Neural cell (in vitro differentiated cells): ENCODE data around the gene INSR. TPM values are rescaled to one million over a fixed set of nuclear protein-coding genes. Genes with fewer than 3 reads are reported as not detected.

Experiments used
- H2AFZ ChIP-seq: fragments of 200-600, 300-800 bp; sonication (generic), shearing (Covaris generic); 2 replicates; pipeline ENCODE4 v1.6.0; 2014; ENCODE audit warnings: low read depth, mild to moderate bottlenecking, antibody characterized with exemption, low read length, moderate library complexity
- H3F3A ChIP-seq: fragments of 200-600 bp; shearing (Covaris generic); 2 replicates; pipeline ENCODE4 v1.6.1; 2016; ENCODE audit warnings: mild to moderate bottlenecking, moderate library complexity, mixed read lengths, antibody characterized with exemption, low read length; ENCODE audit not compliant: insufficient read depth, poor library complexity, severe bottlenecking
- H3K27ac ChIP-seq: fragments of 200-600, 300-800 bp; sonication (generic), shearing (Covaris generic); 2 replicates; pipeline ENCODE4 v1.5.1; 2014; ENCODE audit warnings: mild to moderate bottlenecking, low read length, moderate library complexity
- H3K27me3 ChIP-seq: fragments of 300-800, 200-600 bp; sonication (generic), shearing (Covaris generic); 2 replicates; pipeline ENCODE4 v1.6.0; 2014; ENCODE audit warnings: mild to moderate bottlenecking, low read depth, low read length, moderate library complexity; ENCODE audit not compliant: insufficient read depth
- H3K36me3 ChIP-seq: fragments of 300-800, 200-600 bp; sonication (generic), shearing (Covaris generic); 2 replicates; pipeline ENCODE4 v1.5.1; 2014; ENCODE audit warnings: mild to moderate bottlenecking, antibody characterized with exemption, low read length, moderate library complexity; ENCODE audit not compliant: insufficient read depth
- H3K4me2 ChIP-seq: fragments of 300-800, 200-600 bp; sonication (generic), shearing (Covaris generic); 2 replicates; pipeline ENCODE4 v1.6.0; 2014; ENCODE audit warnings: mild to moderate bottlenecking, low read length
- H3K4me3 ChIP-seq: fragments of 300-800, 200-600 bp; sonication (generic), shearing (Covaris generic); 2 replicates; pipeline ENCODE4 v1.5.1; 2014; ENCODE audit warnings: mild to moderate bottlenecking, low read length, moderate library complexity
- H3K79me2 ChIP-seq: fragments of 200-600 bp; shearing (Covaris generic); replicated peaks from 2 replicates; pipeline ENCODE4 v1.6.0; 2014; ENCODE audit warnings: mild to moderate bottlenecking, low read length, moderate library complexity; ENCODE audit not compliant: insufficient read depth
- H3K9ac ChIP-seq: fragments of 300-800, 200-600 bp; sonication (generic), shearing (Covaris generic); 2 replicates; pipeline ENCODE4 v1.6.1; 2016; ENCODE audit warnings: mild to moderate bottlenecking, low read length, mixed read lengths
- H3K9me2 ChIP-seq: fragments of 200-600 bp; shearing (Covaris generic); 2 replicates; pipeline ENCODE4 v1.6.1; 2016; ENCODE audit warnings: mild to moderate bottlenecking, low read length, mixed read lengths; ENCODE audit not compliant: insufficient read depth
- H3K9me3 ChIP-seq: fragments of 200-600, 300-800 bp; sonication (generic), shearing (Covaris generic); 2 replicates; pipeline ENCODE4 v1.6.1; 2016; ENCODE audit warnings: mild to moderate bottlenecking, mixed run types, low read length, moderate library complexity, mixed read lengths
- H4K20me1 ChIP-seq: fragments of 200-600 bp; shearing (Covaris generic); 2 replicates; pipeline ENCODE4 v1.6.1; 2016; ENCODE audit warnings: mild to moderate bottlenecking, mixed run types; ENCODE audit not compliant: insufficient read depth
- CTCF ChIP-seq: fragments of 450-650 bp; IDR thresholded peaks from 2 replicates; pipeline ENCODE4 v1.5.1; 2014; ENCODE audit warnings: antibody characterized with exemption, mild to moderate bottlenecking, moderate library complexity; ENCODE audit not compliant: poor library complexity, severe bottlenecking
- EP300 ChIP-seq: fragments of 450-650 bp; conservative IDR thresholded peaks from 2 replicates; pipeline ENCODE4 v1.6.1; 2014; ENCODE audit warnings: antibody characterized with exemption, mild to moderate bottlenecking, moderate library complexity; ENCODE audit not compliant: poor library complexity, severe bottlenecking
- EZH2 ChIP-seq: fragments of 200-600, 300-800 bp; shearing (Covaris generic), sonication (generic); IDR thresholded peaks from 2 replicates; pipeline ENCODE4 v1.6.1; 2014; ENCODE audit warnings: antibody characterized with exemption, low read length, borderline replicate concordance, mild to moderate bottlenecking; ENCODE audit not compliant: insufficient read depth, poor library complexity, severe bottlenecking
- MXI1 ChIP-seq: fragments of 450-650 bp; conservative IDR thresholded peaks from 2 replicates; pipeline ENCODE4 v1.6.1; 2014; ENCODE audit warnings: antibody characterized with exemption, mild to moderate bottlenecking; ENCODE audit not compliant: poor library complexity, severe bottlenecking
- POLR2AphosphoS5 ChIP-seq: IDR thresholded peaks from 2 replicates; pipeline ENCODE4 v1.6.1; 2012
- RAD21 ChIP-seq: fragments of 450-650 bp; conservative IDR thresholded peaks from 2 replicates; pipeline ENCODE4 v1.6.1; 2014; ENCODE audit warnings: antibody characterized with exemption, mild to moderate bottlenecking, moderate library complexity
- SMC3 ChIP-seq: fragments of 450-650 bp; conservative IDR thresholded peaks from 2 replicates; pipeline ENCODE4 v1.6.1; 2014; ENCODE audit warnings: antibody characterized with exemption, mild to moderate bottlenecking, moderate library complexity; ENCODE audit not compliant: poor library complexity
- TAF1 ChIP-seq: IDR thresholded peaks from 2 replicates; pipeline ENCODE4 v1.6.1; 2012; ENCODE audit warnings: low read depth
- polyA plus RNA-seq: library from polyadenylated mRNA; depleted of rRNA; stranded (reverse); fragments of >200 nt; gene quantifications from 2 replicates; pipeline ENCODE4 v1.2.3, GENCODE V29; 2014
- TF ChIP-seq, protein P1 (sequence below): IDR thresholded peaks from 2 replicates; pipeline ENCODE4 v1.6.1; 2012; ENCODE audit warnings: borderline replicate concordance

Gene INSR
- polyA plus RNA-seq, 1 donor from 2014 or later: 16.0 TPM

DNA sequence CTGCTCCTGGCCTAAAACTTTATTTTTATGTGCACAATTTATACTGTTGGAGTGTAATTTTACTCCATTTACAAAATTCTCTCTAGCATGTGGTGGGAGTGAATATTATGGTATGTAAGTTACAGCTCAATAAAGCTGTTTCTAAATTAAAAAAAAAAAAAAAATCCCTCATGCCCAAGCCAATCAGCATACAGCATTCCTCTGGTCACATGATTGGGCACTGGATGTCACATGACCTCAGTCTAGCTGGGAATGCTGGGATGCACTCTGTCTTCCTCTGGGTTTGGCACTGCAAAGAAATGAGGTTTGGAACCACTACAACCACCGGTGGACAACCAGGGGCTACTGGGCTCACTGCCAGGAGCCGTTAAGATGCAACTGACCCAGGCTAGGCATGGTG lies 157.1 kb downstream of the INSR start:
- no peak overlapping the region for H3K9ac ChIP-seq
- H3K9me3 ChIP-seq: peaks cover 6% of the 10 kb centered on the region
- H3K36me3 ChIP-seq: peaks cover 12% of the 10 kb centered on the region
- no peaks in the 10 kb centered on the region for H3F3A ChIP-seq
- no peak overlapping the region for H3K27ac ChIP-seq
- H3K4me2 ChIP-seq: no peak overlapping the region
- TF ChIP-seq POLR2AphosphoS5 (no peak), MXI1 (no peak), SMC3 (no peak), EP300 (no peak), TAF1 (no peak), EZH2 (no peak), CTCF (no peak)
- no peak overlapping the region for H2AFZ ChIP-seq
- no peaks in the 10 kb centered on the region for H4K20me1 ChIP-seq
- no peaks in the 10 kb centered on the region for H3K79me2 ChIP-seq
- no peaks in the 10 kb centered on the region for H3K27me3 ChIP-seq
- H3K9me2 ChIP-seq: no peaks in the 10 kb centered on the region
- H3K4me3 ChIP-seq: no peak overlapping the region

DNA sequence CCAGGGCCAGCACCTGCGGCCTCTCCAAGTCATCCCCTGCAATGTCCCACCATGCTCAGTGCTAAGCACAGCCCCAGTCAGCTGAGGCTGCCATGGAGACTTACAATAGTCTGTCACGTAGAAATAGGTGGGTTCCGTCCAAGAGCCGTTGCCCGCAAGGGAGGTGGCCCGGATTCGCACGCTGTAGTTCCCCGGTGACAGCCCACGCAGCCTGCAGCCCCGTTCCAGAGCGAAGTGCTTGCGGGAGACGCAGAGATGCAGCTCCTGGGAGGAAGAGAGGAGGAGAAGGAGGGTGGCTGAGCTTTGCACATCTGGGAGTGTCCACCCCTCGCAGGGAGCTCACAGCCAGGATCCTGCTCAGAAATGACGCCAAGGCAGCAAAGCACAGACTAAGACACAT lies 162.2 kb downstream of the INSR start:
- H3K36me3 ChIP-seq: no peaks in the 10 kb centered on the region
- H3K9me2 ChIP-seq: no peaks in the 10 kb centered on the region
- H3K9ac ChIP-seq: no peak overlapping the region
- H3K4me3 ChIP-seq: no peak overlapping the region
- no peak for TF ChIP-seq TAF1
- no peak for TF ChIP-seq CTCF
- TF ChIP-seq MXI1: no peak
- TF ChIP-seq RAD21: no peak
- TF ChIP-seq EP300: no peak
- no peak for TF ChIP-seq SMC3
- TF ChIP-seq, protein P1, sequence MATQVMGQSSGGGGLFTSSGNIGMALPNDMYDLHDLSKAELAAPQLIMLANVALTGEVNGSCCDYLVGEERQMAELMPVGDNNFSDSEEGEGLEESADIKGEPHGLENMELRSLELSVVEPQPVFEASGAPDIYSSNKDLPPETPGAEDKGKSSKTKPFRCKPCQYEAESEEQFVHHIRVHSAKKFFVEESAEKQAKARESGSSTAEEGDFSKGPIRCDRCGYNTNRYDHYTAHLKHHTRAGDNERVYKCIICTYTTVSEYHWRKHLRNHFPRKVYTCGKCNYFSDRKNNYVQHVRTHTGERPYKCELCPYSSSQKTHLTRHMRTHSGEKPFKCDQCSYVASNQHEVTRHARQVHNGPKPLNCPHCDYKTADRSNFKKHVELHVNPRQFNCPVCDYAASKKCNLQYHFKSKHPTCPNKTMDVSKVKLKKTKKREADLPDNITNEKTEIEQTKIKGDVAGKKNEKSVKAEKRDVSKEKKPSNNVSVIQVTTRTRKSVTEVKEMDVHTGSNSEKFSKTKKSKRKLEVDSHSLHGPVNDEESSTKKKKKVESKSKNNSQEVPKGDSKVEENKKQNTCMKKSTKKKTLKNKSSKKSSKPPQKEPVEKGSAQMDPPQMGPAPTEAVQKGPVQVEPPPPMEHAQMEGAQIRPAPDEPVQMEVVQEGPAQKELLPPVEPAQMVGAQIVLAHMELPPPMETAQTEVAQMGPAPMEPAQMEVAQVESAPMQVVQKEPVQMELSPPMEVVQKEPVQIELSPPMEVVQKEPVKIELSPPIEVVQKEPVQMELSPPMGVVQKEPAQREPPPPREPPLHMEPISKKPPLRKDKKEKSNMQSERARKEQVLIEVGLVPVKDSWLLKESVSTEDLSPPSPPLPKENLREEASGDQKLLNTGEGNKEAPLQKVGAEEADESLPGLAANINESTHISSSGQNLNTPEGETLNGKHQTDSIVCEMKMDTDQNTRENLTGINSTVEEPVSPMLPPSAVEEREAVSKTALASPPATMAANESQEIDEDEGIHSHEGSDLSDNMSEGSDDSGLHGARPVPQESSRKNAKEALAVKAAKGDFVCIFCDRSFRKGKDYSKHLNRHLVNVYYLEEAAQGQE: no peak
- TF ChIP-seq EZH2: no peak
- TF ChIP-seq POLR2AphosphoS5: no peak
- no peaks in the 10 kb centered on the region for H3F3A ChIP-seq
- H3K79me2 ChIP-seq: no peaks in the 10 kb centered on the region
- no peak overlapping the region for H2AFZ ChIP-seq
- H4K20me1 ChIP-seq: no peaks in the 10 kb centered on the region
- H3K9me3 ChIP-seq: no peaks in the 10 kb centered on the region
- H3K27me3 ChIP-seq: no peaks in the 10 kb centered on the region
- no peak overlapping the region for H3K4me2 ChIP-seq
- no peak overlapping the region for H3K27ac ChIP-seq
